ENCODE data around the gene SPCS2. TPM values are rescaled to one million over a fixed set of nuclear protein-coding genes. Genes with fewer than 3 reads are reported as not detected.

SPCS2 gene
- total RNA-seq, 2 donors from 2014 or later: 26.6 to 34.7 TPM

DNA sequence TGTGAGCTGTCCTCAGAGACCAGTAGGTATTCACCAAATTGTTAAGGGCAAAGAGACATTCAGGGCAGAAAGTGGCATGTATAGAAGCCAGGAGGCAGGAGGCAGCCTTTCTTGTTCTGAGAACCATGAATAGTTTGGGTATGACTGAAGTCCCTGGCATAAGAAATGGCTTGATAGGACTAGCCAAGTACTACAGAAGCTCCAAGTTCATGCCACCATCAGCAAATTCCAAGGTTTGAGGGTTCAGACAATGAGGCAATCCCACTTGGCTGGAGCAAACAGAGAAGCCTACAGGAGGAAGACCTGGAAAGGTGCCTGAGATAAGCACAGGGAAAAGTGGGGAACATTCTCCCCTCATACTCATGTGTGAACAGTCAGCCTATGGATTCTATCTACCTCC is 25.9 kb upstream of the SPCS2 start:
- Histone ChIP-seq H3K27ac (no peak overlapping the region), H3K36me3 (peaks cover 9% of the 10 kb centered on the region), H3K4me1 (no peaks in the 10 kb centered on the region), H3K9me3 (no peaks in the 10 kb centered on the region), H3K27me3 (no peaks in the 10 kb centered on the region), H3K4me3 (no peak overlapping the region)
- TF ChIP-seq, protein P1, sequence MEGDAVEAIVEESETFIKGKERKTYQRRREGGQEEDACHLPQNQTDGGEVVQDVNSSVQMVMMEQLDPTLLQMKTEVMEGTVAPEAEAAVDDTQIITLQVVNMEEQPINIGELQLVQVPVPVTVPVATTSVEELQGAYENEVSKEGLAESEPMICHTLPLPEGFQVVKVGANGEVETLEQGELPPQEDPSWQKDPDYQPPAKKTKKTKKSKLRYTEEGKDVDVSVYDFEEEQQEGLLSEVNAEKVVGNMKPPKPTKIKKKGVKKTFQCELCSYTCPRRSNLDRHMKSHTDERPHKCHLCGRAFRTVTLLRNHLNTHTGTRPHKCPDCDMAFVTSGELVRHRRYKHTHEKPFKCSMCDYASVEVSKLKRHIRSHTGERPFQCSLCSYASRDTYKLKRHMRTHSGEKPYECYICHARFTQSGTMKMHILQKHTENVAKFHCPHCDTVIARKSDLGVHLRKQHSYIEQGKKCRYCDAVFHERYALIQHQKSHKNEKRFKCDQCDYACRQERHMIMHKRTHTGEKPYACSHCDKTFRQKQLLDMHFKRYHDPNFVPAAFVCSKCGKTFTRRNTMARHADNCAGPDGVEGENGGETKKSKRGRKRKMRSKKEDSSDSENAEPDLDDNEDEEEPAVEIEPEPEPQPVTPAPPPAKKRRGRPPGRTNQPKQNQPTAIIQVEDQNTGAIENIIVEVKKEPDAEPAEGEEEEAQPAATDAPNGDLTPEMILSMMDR (IDR thresholded peaks at IDR 0.05): no peak
- no peak for DNase-seq (ENCODE audit: low spot score)

DNA sequence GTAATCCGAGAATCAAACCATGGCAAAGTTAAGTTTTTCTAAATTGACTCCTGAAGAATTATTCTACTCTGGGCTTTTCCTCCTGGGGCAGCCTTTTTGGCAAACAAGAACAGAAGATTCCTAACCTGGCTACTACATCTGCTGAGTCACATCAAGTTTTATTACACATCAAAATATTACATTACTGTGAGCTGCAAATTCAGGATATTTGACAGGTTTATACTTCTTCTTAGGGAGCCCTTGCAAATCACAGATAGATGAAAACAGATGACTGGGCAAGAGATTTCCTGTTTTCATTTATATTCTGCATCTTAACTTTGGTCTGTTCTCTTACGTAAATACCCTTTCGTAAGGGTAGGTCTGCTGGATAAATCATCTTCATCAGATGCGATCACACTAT is 23.8 kb upstream of the SPCS2 start:
- Histone ChIP-seq H3K27me3 (no peaks in the 10 kb centered on the region), H3K4me1 (no peaks in the 10 kb centered on the region), H3K4me3 (no peak overlapping the region), H3K27ac (no peak overlapping the region), H3K9me3 (no peaks in the 10 kb centered on the region), H3K36me3 (no peaks in the 10 kb centered on the region)
- no peak for DNase-seq (ENCODE audit: low spot score)
- TF ChIP-seq, protein P1 (IDR thresholded peaks at IDR 0.05): no peak

DNA sequence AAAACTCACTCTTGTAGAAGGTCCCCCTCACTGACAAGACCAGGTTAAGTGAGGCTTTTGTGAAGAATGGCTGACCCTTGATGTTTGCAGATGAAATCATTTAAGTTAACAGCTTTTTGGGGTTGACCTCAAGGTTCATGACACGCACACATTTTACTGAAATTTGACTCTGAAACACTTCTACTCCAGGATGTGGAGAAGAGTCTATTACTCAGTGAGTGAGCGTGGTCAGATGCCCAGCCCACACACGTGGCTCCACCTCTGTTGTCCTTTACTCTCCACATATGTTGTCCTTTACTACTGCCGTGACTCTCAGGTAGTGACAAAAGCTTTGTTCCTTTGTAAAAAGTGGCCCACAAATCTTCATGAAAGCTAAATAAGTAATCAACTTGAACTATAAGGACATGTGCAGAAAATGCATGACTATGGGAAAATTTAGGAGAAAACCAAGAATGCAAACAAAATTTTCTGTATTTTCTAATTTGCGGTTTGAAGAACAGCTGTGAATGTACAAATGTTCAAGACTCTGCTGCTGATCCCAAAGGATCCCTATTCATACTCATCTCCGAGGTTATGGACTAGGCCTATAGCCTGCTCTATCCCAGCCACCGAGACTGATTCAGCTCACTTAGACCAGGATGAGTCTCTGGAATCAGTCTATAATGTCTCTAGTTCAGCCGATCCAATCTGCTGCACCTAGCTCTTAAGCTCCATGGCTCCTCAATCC is 22.6 kb upstream of the SPCS2 start:
- Histone ChIP-seq H3K4me3 (no peak overlapping the region), H3K36me3 (no peaks in the 10 kb centered on the region), H3K9me3 (no peaks in the 10 kb centered on the region), H3K27me3 (no peaks in the 10 kb centered on the region), H3K27ac (no peak overlapping the region), H3K4me1 (no peaks in the 10 kb centered on the region)
- TF ChIP-seq, protein P1 (IDR thresholded peaks at IDR 0.05): no peak
- no peak for DNase-seq (ENCODE audit: low spot score)

DNA sequence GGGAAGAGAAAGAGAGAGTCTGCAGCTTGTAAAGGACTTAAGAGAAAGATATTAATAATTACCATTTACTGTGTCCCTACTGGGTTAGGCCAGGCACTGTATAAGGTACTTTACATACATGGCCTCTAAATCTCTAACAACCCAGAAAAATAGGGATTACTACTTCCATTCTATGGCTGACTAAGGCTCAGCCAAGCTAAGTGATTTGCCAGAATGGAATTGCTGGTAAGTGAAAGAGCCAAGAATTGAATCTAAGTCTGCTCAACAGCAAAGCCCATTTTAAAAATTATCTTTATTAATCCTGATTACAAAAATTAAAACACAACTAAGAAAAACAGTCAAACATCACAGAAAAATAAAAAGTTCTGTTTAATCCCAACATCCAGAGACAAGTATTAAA is 21.6 kb upstream of the SPCS2 start:
- no peak for DNase-seq (ENCODE audit: low spot score)
- Histone ChIP-seq H3K27ac (no peak overlapping the region), H3K4me3 (no peak overlapping the region), H3K9me3 (no peaks in the 10 kb centered on the region), H3K4me1 (no peaks in the 10 kb centered on the region), H3K36me3 (peaks cover 9% of the 10 kb centered on the region), H3K27me3 (no peaks in the 10 kb centered on the region)
- TF ChIP-seq, protein P1 (IDR thresholded peaks at IDR 0.05): no peak

DNA sequence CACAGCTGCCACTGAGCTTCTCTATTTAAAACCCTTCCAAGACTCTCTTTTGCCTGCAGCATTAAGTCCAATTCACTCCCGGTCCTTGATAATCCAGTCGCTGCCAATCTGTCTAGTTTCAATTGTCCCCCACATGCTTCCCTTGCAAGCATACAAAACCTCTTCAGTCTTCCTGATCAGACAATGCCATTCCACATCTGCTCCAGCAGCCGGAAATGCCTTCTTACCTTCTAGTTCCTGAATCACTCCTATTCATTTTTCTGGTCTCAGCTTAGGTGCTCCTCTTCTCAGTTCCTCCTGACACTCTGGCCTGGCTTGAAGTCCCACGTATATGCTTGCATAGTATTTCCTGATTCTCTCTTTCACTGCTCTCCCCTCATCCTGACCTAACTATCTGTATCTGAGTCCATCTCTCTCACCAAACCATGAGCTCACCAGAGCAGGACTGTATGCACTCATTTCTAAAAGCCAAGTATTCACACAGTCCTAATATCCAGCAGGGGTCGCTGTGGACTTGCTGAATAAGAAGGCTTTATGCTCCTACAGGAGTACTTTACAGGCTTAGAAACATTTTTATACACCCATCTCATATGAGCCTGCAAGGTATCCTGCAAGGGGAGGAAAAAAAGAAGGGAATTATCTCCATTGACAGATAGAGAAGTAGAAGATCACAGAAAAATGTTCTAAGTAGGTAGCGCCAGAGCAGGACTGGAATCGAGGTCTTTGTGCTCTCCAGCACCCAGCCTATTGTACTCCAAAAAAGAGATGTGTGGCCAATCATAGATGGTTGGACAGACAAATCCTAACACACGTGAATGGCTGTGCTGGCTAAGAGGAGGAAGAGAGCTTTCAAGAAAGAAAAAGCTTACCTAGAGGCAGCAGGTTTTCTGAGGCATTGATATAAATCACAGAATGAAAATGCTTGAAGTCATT is 19.4 kb upstream of the SPCS2 start:
- Histone ChIP-seq H3K27ac (no peak overlapping the region), H3K27me3 (no peaks in the 10 kb centered on the region), H3K36me3 (peaks cover 18% of the 10 kb centered on the region), H3K9me3 (no peaks in the 10 kb centered on the region), H3K4me1 (no peaks in the 10 kb centered on the region), H3K4me3 (no peak overlapping the region)
- TF ChIP-seq, protein P1 (IDR thresholded peaks at IDR 0.05): peak; percentile 56 to 85
- DNase-seq (ENCODE audit: low spot score): peak; percentile 67
